GM21717 (cell line): ENCODE measurements around the gene ECI1.
"Not testable (repeated sequence)": the region's sequence is repeated elsewhere in the genome, so short reads cannot be mapped to it uniquely, and the experiment has no call there.

ENCODE experiments used
- ATAC-seq: cut with Tn5 transposase; IDR thresholded peaks from one replicate; pipeline ENCODE4 v1.9.1; 2021; ENCODE audit warnings: mild to moderate bottlenecking, moderate library complexity; ENCODE audit not compliant: unreplicated experiment

The ECI1 gene

GRCh38 chr16:2212362-2213324 is 38.7 kb downstream of the ECI1 start:
- ATAC-seq = no peak

DNA sequence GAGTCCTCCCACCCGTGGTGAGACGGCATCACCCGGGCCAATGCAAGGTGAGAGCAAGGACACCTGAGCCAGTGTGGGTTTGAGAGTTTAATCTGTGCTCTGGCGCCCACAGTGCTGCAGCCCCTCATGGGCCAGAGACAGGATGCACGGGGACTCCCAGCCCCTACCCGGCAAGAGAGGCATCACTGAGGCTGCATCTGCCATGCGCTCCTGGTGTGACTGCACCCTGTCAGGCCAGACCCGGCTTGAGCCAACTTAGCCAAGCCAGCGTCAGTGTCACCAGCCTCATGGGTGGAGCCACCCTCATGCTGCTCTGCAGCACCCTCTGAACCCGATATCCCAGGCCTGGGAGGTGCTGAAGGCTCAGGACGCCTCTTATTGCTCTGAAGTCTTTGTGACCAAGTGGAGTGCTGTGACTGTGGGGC is 39.5 kb downstream of the ECI1 start:
- no peak for ATAC-seq

DNA sequence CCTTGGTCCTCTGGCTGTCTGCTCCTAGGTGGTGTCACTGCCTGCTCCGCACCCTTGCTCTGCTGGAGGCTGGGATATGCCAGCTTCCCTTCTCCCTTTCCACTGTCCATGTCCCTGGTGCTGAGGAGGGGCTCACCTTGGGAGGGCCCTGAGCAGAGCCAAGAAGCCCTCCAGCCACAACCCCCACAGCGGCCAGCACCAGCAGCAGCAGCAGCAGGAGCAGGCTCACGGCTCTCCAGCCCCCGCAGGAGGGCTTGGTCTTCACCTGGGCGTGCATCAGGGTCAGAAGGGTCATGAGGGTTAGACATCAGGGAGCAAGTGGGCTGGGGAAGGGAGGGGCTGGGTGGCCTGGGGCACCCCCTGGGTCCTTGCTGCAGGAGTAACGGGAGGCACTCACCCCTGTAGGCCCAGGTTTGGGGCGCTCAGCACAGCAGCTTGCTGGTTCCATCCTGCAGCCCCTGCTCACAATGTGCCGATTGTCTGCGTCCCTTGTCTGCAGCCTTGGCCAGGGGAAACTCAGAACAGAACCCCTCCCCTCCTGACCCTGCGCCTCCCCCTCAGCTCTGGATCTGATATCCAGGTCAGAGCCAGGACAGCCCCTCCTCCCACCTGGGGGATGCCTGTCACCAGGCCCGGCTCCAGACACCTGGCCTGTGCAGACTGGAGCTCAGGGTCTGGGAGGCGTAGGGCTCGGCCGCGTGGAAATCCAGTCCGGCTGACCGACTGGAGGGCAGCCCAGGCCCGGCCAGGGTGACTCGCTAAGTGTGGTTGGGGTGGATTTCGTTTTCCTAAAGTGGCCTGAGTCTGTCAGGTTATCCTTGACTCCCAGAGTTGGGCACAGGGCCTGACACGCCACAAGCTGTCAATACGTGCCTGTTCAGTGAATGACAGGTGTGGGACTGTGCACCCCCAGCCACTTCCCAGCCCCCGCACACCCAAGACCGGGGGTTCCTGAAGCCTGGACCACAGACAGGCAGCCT is 40.7 kb downstream of the ECI1 start, which contains the start of gene BRICD5:
TSS of gene BRICD5 (minus strand) at position 478 of the 980 bp plus-strand sequence. CDS start at position 448, 30 bp downstream.
- no peak for ATAC-seq

- ATAC-seq = no peak
These were observed 41.4 kb downstream of the ECI1 start for GRCh38 chr16:2210009-2210332.

GRCh38 chr16:2209258-2210008 is 42.0 kb downstream of the ECI1 start:
- ATAC-seq = no peak

- ATAC-seq = no peak
These were observed 42.6 kb downstream of the ECI1 start for GRCh38 chr16:2208772-2209171.

DNA sequence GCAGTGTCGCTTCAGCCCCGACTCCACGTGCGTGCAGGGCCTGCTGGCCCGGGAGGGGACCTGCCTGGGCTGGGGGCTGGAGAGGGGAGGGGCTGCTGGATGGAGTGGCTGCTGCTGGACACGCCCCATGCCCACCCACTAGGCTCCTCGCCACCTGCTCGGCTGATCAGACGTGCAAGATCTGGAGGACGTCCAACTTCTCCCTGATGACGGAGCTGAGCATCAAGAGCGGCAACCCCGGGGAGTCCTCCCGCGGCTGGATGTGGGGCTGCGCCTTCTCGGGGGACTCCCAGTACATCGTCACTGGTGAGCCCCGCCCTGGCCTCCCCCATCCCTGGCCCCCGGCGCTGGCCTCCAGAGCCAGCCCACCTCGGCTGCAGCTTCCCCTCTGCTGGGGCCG is 43.1 kb downstream of the ECI1 start:
- no peak for ATAC-seq

DNA sequence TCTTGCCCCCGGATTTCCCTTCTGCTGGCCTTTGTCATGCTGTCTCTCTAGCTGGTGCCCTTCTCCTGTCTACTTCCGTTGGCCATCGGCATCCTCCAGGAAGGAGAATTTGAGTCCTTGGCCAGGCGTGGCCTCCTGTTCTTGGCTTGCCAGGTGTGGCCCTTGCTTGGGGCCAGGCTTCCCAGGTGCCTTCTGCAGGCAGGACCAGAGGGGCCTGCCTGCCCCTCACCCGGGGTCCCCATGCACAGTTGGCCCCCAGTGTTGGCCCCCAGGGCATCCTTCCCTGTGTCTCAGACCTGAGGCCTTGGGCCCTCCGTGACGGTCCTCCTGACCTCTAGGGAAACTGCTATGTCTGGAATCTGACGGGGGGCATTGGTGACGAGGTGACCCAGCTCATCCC is 43.5 kb downstream of the ECI1 start:
- ATAC-seq = no peak

DNA sequence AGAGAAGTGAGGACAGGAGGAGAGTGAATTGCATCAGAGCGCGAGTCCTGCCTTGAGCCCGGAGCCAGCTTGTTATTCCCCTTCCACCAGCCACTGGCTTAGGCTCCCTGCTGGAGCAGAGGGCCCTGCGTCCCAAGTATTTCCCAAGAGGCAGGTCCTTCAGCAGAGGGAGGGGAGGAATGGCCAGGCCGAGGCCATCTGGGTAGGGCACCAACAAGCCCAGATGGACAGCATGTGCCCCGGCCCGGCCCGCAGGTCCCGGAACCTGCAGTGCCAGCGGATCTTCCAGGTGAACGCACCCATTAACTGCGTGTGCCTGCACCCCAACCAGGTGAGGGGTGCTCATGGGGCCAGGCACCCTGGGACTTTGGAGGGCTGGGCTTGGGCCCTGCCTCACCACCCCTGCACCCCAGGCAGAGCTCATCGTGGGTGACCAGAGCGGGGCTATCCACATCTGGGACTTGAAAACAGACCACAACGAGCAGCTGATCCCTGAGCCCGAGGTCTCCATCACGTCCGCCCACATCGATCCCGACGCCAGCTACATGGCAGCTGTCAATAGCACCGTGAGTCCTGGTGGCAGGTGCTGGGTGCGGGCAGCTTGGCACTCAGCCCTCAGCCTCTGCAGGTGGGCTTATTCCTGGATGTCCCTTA is 44.5 kb downstream of the ECI1 start:
- no peak for ATAC-seq

GRCh38 chr16:2206420-2206779 is 45.0 kb downstream of the ECI1 start:
- no peak for ATAC-seq

- ATAC-seq = peak; percentile 12
These were observed 45.4 kb downstream of the ECI1 start for GRCh38 chr16:2205967-2206313.

DNA sequence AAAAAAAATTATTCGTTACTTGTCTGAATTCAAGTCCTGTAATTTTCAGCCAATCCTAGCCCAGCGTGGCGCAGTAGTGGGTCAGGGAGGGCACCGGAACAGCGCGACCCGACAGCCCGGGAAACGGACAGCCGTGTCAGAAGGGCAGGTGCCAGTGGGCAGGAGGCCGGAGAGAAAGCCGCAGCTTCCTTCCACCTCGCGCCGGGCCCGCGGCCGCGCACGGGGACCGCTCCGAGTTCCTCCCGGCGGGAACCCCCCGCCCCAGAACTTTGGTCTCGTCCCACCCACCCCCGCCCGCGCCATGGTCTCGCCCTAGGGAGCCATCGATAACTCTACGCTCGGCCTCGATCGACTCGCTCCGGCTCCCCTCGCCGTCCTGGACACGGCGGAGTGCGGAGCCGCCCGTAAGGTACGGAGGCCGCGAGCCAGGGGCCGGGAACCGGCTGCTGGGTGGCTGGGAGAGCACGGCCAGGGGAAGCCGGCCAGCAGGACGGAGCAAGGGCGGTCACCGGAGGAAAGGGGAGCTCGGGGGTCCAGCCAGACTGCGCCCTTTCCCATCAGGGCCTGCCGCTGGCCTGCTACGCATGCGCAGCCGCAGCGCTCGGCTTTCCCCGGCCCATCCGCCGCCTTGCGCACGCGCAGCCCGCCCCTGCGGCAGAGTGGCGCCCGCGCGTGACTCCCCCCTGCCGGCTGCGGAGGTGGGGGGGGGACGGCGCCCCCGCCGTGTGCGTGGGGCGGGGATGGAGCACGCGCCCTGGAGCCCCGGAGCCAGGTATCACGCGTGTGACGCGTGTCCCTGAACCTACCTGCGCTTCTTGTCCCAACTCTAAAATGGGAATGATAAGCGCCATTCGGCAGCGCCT is 46.1 kb downstream of the ECI1 start, which contains the start of gene MLST8:
TSS of gene MLST8 (plus strand) at position 351 of the 863 bp plus-strand sequence. CDS start 632 bp downstream, outside the sequence.
- peak; percentile 43 for ATAC-seq

GRCh38 chr16:2204416-2205103 is 46.8 kb downstream of the ECI1 start:
- ATAC-seq = no peak

- ATAC-seq = not testable (repeated sequence)
These were observed 48.2 kb downstream of the ECI1 start for GRCh38 chr16:2203119-2203688.

DNA sequence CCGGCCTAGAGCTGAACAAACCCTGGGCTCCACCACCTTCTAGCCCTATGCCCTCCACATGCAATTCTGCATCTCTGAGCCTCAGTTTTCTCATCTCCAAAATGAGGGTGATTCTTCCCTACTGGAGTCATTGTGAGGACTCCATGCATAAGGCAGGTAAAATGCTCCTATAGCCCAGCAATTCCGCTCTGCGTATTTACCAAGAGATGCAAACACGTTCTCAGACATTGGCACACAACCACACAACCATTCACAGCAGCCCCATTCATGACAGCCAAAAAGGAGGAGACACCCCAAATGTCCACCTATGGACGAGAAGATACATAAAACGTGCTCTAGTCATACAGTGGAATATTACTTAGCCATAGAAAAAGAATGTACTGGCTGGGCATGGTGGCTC is 51.1 kb downstream of the ECI1 start:
- ATAC-seq = no peak

- ATAC-seq = no peak
These were observed 51.7 kb downstream of the ECI1 start for GRCh38 chr16:2199621-2200139.

DNA sequence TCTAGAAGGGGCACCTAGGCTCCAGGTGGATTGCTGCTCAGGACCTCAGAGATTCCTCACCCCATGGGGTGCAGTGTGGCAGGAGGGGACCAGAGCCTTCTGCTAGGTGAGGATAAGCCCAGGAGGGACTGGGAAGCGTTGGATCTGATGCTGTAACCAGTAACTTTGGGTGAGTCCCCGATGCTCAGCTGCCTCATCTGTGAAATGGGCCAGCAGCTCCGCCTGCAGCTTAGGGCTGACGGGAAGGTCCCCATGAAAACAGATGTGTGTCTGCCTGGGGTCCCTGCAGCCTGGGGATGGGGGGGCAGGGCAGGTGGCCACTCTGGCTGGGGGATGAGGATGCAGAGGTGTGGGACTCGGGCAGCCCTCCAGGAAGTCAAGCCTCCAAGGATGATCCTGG is 52.3 kb downstream of the ECI1 start:
- ATAC-seq = no peak

DNA sequence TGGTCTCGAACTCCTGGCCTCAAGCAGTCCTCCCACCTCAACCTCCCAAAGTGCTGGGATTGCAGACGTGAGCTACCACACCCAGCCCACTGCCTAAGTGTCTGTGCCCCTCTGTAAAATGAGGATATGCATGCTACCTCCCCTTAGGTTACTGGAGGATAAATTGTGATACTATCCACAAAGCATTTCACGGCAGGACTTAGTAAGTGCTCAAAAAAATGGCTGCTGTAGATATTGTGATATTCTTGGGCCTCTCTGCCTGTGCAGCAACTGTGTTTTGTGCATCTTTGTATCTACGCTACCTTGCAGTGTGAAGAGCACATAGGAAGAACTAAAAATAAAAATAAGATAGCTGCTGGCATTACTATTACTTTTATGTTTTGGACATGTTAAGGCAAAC is 53.1 kb downstream of the ECI1 start:
- no peak for ATAC-seq
